GM12875 (cell line): ENCODE results near the gene VPS33A.
"Not testable (repeated sequence)": the region's sequence is repeated elsewhere in the genome, so short reads cannot be mapped to it uniquely, and the experiment has no call there.

Experiments
- H3K4me3 ChIP-seq: one replicate; pipeline ENCODE4 v1.5.1; 2011; ENCODE audit warnings: low read depth, low read length, control low read depth
- TF ChIP-seq, protein P1 (sequence below): IDR thresholded peaks from 2 replicates; pipeline ENCODE4 v1.5.1; 2011; ENCODE audit warnings: low read depth, mild to moderate bottlenecking, control low read depth, inconsistent platforms, low read length, moderate library complexity, borderline replicate concordance; ENCODE audit not compliant: insufficient read depth

The VPS33A gene

DNA sequence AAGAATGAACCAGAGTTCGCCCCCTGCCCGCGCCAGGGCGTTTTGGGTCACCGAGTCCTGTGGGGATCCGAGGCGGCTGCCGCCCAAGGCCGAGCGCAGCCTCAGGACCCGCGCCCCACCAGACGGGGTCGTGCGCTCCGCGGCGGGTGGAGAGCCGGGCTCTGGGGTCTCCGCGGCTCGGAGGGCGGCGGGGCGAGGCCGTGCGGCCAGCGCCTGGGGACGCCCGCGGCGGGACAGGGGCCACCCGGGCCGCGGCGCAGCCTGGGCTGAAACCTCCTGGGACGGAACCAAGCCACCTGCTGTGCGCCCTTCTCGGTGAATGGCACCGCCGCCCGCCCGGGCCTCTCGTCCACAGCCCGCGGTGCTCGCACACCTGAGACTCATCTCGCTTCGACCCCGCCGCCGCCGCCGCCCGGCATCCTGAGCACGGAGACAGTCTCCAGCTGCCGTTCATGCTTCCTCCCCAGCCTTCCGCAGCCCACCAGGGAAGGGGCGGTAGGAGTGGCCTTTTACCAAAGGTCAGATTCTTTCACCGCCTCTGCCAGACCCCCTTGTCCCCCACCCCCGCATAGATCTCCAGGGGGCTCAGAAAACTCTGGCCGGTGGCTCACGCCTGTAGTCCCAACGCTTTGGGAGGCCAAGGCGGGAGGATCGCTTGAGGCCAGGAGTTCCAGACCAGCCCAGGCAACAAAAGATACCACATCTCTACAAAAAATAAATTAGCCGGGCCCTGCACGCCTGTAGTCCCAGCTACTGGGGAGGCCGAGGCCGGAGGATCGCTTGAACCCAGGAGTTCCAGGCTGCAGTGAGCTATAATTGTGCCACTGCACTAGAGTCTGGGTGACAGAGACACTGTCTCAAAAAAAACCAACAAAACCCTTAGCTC, 61.9 kb downstream of the VPS33A start:
- H3K4me3 ChIP-seq: no peak overlapping the region
- TF ChIP-seq, protein P1, sequence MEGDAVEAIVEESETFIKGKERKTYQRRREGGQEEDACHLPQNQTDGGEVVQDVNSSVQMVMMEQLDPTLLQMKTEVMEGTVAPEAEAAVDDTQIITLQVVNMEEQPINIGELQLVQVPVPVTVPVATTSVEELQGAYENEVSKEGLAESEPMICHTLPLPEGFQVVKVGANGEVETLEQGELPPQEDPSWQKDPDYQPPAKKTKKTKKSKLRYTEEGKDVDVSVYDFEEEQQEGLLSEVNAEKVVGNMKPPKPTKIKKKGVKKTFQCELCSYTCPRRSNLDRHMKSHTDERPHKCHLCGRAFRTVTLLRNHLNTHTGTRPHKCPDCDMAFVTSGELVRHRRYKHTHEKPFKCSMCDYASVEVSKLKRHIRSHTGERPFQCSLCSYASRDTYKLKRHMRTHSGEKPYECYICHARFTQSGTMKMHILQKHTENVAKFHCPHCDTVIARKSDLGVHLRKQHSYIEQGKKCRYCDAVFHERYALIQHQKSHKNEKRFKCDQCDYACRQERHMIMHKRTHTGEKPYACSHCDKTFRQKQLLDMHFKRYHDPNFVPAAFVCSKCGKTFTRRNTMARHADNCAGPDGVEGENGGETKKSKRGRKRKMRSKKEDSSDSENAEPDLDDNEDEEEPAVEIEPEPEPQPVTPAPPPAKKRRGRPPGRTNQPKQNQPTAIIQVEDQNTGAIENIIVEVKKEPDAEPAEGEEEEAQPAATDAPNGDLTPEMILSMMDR: no peak

DNA sequence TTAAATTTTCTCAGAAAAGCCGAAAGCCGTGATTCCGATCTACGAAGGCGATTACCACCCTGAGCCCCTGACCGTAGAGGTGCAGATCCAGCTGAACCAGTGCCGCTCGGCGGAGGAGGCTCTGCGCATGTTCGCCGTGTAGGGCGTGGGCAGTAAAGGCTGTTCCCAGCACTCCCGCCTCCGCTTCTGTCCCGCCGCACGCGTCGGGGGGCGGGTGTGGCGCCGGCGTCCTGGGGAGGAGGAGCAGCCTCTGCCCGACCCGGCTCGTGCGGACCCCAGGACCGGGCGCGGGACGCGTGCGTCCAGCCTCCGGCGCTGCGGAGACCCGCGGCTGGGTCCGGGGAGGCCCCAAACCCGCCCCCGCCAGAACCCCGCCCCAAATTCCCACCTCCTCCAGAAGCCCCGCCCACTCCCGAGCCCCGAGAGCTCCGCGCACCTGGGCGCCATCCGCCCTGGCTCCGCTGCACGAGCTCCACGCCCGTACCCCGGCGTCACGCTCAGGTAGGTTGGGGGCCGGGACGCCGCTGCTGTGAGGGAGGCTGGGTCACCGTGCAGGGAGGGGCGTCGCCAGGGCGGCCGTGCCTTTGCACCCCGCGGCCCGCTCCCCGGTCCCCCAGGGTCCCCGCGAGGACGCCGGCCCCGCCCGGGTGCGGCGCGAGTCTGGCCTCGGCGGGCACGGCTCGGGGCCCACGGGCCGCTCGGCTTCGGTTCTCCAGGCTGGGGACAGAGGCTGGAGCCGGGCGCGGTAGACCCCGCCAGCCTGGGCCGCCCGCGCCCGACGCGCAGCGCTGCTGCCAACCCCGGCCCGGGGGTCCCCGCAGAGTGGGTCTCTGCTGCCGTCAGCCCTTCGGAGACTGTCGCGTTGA, 62.8 kb downstream of the VPS33A start, which contains the start of gene B3GNT4:
Gene B3GNT4, plus strand, starts transcription at position 409 of the 866 bp plus-strand sequence. CDS start 910 bp downstream, outside the sequence.
- TF ChIP-seq, protein P1: no peak
- peak within 1 kb of the TSS; percentile 49 for H3K4me3 ChIP-seq

DNA sequence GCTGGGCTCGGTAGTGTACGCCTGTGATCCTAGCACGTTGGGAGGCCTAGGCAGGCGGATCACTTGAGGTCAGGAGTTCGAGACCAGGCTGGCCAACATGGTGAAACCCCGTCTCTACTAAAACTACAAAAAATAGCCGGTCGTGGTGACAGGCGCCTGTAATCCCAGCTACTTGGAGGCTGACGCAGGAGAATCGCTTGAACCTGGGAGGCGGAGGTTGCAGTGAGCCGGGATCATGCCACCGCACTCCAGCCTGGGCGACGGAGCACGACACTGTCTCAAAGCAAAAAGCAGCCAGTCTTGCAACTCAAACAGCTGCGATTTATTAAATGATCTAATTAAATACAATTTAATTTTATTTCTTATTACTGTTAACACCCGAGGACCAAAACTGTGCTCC, 63.5 kb downstream of the VPS33A start:
- not testable (repeated sequence) for H3K4me3 ChIP-seq

DNA sequence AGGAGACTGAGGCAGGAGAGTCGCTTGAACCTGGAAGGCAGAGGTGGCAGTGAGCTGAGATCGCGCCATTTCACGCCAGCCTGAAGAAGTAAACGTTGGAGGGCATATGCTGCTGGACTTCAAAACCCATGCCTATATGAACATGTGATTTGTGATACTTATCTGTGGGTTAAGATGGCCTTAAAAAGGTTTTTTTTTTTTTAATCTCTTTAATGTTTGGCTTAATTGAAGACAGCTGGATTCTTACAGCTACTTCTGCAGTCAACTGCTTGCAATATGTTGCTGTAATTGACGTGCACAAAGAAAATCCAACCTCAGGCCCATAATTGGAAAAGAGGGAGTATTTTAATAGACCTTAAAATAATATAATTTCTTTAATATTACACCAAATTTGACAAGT, 64.3 kb downstream of the VPS33A start:
- no peak overlapping the region for H3K4me3 ChIP-seq
- TF ChIP-seq, protein P1: no peak

DNA sequence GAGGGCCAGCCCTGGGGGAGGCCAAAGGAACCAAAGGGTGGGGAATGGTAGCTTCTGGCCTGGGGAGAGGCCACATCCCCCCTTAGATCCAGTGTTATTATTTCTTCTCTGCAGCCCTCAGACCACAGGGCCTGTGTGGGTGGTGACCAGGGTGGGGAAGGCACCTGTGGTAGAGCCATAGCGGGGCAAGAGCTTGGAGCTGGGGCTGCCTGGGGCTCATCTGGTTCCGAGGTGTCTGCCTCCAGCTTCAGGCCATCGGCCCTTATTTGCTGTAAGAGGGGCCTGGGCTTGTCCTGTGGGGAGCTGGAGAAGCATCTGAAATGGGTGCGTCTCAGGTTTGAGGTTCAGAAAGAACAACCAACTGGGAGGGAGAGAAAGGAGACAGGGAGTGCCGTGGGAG, 64.9 kb downstream of the VPS33A start:
- no peak overlapping the region for H3K4me3 ChIP-seq
- TF ChIP-seq, protein P1: no peak

DNA sequence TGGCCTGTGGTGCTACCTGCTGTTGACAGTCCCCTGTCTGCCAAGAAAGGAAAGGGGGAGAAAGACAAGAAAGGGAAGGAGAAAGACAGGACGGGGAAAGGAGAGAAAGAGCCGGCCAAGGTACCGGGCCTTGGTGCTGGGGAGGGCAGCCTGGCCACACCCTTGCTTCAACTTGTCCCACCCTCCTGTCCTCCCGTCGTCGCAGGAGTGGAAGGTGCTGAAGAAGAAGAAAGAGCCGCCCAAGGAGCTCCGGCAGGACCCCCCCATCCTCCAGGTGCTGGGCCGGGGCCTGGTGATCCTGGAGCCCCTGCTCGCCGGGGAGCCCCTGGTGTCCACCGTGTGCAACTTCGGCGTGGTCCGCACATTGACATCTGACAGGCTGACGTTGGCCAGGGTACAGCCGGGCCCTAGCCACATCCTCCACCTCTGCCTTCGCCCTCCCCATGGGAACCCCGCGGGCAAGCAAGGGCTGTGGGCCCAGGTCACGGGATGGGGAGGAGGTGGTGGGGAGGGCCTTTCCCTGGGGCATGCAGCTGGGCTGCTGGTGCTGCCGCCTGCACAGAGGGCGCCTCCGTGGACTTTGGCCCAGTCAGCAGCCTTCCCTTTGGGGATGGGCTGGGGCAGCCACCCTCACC, 65.6 kb downstream of the VPS33A start:
- TF ChIP-seq, protein P1: 0 out of 2 replicates have a peak, but pooled peaks have one; percentile 4
- no peak overlapping the region for H3K4me3 ChIP-seq
